Hindlimb muscle (tissue), 1 donor: Measurements from ENCODE around the gene SCD. TPM values are rescaled to one million over a fixed set of nuclear protein-coding genes. Genes with fewer than 3 reads are reported as not detected.
"Not testable (repeated sequence)": the region's sequence is repeated elsewhere in the genome, so short reads cannot be mapped to it uniquely, and the experiment has no call there.

Source experiments
- DNase-seq: peaks from one replicate; pipeline ENCODE4 v3.0.0-alpha.2; 2013
- polyA plus RNA-seq: library from polyadenylated mRNA; unstranded; fragments of 120-200 nt; gene quantifications from one replicate; pipeline ENCODE4 v1.2.1, GENCODE V29; 2013; ENCODE audit not compliant: insufficient read length

The SCD gene
- polyA plus RNA-seq, 1 donor, result 28.1 TPM

DNA sequence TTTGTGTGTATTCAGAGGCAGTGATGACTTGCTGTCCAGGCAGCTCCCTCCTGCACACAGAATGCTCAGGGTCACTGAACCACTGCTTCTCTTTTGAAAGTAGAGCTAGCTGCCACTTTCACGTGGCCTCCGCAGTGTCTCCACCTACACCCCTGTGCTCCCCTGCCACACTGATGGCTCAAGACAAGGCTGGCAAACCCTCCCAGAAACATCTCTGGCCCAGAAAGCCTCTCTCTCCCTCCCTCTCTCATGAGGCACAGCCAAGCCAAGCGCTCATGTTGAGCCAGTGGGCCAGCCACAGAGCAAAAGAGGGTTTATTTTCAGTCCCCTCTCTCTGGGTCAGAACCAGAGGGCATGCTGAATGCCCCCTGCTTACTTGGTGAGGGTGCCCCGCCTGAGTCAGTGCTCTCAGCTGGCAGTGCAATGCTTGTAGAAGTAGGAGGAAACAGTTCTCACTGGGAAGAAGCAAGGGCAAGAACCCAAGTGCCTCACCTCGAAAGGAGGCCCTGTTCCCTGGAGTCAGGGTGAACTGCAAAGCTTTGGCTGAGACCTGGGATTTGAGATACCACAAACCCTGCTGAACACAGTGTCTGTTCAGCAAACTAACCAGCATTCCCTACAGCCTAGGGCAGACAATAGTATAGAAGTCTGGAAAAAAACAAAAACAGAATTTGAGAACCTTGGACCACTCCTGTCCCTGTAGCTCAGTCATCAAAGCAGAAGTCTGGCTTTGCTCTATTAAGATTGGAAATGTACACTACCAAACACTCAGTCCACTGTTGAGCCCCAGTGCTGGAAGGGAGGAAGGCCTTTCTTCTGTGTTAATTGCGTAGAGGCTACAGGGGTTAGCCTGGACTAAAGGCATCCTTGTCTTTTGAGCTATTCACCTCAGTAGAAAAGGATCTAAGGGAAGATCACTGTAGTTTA is 15.8 kb downstream of the SCD start:
- no peak for DNase-seq

DNA sequence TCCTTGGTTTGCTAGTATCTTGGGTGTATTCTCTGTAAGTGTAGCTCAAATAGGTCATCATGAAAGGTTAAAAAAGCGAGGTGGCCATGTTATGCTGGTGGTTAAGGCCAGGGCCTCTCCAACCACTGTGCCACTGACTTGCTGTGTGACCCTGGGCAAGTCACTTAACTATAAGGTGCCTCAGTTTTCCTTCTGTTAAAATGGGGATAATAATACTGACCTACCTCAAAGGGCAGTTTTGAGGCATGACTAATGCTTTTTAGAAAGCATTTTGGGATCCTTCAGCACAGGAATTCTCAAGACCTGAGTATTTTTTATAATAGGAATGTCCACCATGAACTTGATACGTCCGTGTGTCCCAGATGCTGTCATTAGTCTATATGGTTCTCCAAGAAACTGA is 17.1 kb downstream of the SCD start:
- no peak for DNase-seq

- no peak for DNase-seq
Observed at GRCh38 chr10:100364735-100365391, 17.8 kb downstream of the SCD start.

DNA sequence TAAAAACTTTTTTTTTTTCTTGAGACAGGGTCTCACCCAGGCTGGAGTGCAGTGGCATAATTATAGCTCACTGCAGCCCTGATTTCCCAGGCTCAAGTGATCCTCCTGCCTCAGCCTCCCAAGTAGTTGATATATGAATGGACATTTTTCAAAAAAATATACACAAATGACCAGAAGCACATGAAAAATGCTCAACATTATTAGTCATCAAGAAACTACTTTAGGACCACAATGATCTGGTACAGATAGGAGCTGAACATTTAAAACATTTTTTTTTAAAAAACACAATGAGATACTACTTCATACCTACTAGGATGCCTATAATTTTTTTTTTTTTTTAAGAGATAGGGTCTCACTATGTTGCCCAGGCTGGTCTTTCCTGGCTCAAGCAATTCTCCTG is 21.7 kb downstream of the SCD start:
- no peak for DNase-seq

- peak; percentile 18 for DNase-seq
Observed at GRCh38 chr10:100370714-100371481, 23.9 kb downstream of the SCD start.

- no peak for DNase-seq
Observed at GRCh38 chr10:100371482-100372027, 24.5 kb downstream of the SCD start.

DNA sequence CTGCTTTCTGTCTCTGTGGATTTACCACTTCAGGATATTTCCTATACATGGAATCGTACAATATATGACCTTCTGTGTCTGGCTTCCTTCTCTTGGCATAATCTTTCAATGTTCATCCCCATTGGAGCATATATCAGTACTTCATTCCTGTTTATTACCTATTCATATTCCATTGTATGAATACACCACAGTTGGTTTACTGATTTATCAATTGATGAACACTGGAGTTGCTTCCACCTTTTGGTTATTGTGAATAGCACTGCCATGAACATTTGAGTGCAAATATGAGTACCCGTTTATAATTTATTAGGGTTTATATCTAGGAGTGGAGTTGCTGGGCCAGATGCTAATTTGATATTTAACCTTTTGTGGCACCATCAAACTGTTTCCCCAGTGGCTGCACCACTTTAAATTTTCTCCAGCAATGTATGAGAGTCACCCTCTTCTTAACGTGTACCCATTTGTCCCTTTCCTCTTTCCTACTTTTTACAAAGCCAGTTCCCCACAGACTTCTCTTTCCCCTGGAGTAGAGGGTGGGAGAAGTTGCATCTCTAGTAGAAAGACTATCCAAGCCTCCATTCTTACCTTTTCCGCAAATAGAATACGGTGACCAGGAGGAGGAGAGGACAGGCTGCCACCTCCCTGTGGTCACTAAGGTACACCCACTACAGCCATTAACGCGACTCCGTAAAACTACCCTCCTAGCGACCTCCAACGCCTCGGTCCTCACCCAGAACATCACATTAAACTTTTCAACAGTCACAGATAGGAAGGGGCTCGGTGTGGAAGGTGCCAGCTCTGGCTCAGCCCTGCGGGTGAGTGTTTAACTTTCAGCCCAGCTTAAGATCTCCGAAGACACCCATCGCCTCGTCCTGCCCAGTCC is 25.6 kb downstream of the SCD start:
- no peak for DNase-seq

GRCh38 chr10:100373298-100374199 is 26.5 kb downstream of the SCD start:
- peak; percentile 95 for DNase-seq

- DNase-seq, result no peak
Observed at GRCh38 chr10:100374200-100374655, 27.2 kb downstream of the SCD start.

GRCh38 chr10:100374677-100375353 is 27.8 kb downstream of the SCD start:
- not testable (repeated sequence) for DNase-seq

- not testable (repeated sequence) for DNase-seq
Observed at GRCh38 chr10:100376656-100377055, 29.6 kb downstream of the SCD start.

GRCh38 chr10:100377830-100378229 is 30.8 kb downstream of the SCD start:
- no peak for DNase-seq

GRCh38 chr10:100380400-100380799 is 33.4 kb downstream of the SCD start:
- DNase-seq, result no peak

DNA sequence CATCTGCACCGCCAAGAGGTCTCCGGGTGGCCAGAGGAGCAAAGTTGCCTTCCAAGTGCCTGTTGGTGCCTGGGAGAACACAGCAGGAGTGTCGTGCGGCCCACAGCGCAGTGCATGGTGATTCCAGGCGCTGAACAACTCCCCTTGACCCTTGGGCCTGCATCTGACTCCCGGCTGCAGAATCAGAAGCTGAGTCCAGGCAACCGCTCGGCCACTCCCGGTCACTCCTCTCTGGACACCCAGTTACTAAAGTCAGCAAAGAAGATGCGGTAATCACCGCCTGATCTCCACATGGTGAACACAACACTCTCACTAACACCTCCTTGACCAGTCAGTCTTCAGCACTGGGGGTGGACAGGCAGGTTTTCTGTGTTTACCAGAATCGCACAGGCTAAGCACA is 35.5 kb downstream of the SCD start:
- DNase-seq, result no peak

DNA sequence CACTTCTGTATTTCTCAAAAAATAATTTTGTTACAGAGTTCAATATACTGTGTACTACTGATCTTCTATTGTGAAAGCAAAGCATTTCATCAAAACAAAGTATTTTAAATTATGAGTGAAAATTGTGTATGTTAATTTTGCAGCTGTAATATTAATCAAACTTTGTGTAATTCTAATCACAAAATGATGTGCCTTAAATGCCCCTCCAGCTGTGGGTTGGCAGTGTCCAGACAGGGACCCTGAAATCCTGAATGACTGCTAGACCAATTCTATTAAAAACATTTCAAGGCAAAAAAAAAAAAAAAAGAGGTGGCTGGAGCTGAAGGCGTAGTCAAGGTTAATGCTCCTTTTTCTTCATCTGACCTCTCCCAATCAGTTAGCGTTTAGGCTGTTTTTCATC is 36.2 kb downstream of the SCD start:
- DNase-seq, result no peak

DNA sequence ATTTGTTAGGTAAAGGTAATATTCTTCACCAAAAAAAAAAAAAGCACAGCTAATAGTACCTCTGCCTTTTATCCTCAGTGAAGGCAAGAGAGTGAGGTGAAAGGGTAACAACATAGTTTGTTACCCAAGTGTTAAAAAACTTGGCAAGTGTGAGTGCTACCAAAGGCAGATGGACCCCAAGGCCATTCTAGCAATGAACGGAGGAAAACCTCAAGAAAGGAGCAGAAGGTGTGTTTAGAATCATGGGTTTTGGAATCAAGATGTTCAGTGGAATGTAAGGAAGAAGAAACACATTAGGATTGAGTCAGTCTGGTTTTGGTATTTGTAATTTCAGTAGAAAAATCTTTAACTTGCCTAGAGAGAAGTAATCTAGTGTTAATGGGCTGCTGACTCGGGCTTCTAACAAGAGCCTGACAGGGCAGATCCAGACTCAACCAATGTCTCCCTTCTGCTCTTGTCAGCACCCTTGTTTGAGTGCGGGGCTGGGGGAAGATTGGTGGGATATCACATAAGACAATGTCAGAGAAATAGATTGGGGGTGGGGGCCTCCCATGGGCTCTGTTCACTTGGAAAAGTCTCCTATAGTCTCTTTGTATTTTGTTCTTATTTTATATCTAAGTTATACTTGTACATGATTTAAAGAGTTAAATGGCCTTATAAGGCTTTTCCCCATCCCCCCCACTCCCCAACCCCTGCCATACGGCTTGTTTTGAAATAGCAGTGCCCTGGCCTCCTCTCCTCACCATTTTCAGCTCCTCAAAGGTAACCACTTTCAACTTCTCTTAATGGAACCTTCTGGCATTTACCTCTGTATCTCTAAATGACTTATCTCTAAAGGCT is 44.4 kb downstream of the SCD start:
- DNase-seq, result no peak

DNA sequence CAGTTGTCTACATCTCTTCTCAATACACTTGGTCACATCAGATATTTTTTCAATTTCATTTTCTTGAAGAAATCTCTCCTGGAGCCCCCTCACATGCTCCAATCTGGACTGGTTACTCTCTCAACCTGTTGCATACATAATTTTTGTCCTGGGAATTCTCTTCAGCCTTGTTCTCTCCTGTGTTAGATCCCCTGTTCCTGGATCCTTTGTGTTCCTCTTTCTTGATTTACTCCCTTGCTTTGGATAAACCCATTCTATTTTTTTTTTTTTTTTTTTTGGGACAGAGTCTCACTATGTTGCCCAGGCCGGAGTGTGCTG is 45.6 kb downstream of the SCD start:
- no peak for DNase-seq

GRCh38 chr10:100395626-100396025 is 48.6 kb downstream of the SCD start:
- DNase-seq, result no peak

- no peak for DNase-seq
Observed at GRCh38 chr10:100396605-100397004, 49.6 kb downstream of the SCD start.
